H9 (cell line): ENCODE results near the gene SOHLH1. TPM values are rescaled to one million over a fixed set of nuclear protein-coding genes. Genes with fewer than 3 reads are reported as not detected.

ENCODE experiments used
- DNase-seq: peaks from one replicate; pipeline ENCODE4 v3.0.0-alpha.2; 2017
- H2AFZ ChIP-seq: one replicate; pipeline ENCODE4 v1.6.1; 2013; ENCODE audit warnings: mild to moderate bottlenecking, low read length, control low read depth, moderate library complexity
- H2AK5ac ChIP-seq: 2 replicates; pipeline ENCODE4 v1.6.1; 2013; ENCODE audit warnings: low read length, control low read depth, mixed read lengths; ENCODE audit not compliant: insufficient read length
- H2BK120ac ChIP-seq: one replicate; pipeline ENCODE4 v1.6.1; 2013; ENCODE audit warnings: low read depth, mild to moderate bottlenecking, low read length, control low read depth, inconsistent platforms; ENCODE audit not compliant: poor library complexity, severe bottlenecking
- H2BK12ac ChIP-seq: 2 replicates; pipeline ENCODE4 v1.6.1; 2013; ENCODE audit warnings: low read length, control low read depth, mixed read lengths, low read depth; ENCODE audit not compliant: insufficient read length
- H2BK15ac ChIP-seq: 2 replicates; pipeline ENCODE4 v1.6.1; 2013; ENCODE audit warnings: low read depth, low read length, control low read depth
- H2BK20ac ChIP-seq: one replicate; pipeline ENCODE4 v1.6.1; 2013; ENCODE audit warnings: low read depth, mild to moderate bottlenecking, low read length, control low read depth, inconsistent platforms; ENCODE audit not compliant: poor library complexity, severe bottlenecking
- H2BK5ac ChIP-seq: 2 replicates; pipeline ENCODE4 v1.6.1; 2013; ENCODE audit warnings: low read length, control low read depth, mixed read lengths; ENCODE audit not compliant: insufficient read length
- H3K14ac ChIP-seq: 2 replicates; pipeline ENCODE4 v1.6.1; 2013; ENCODE audit warnings: low read length, control low read depth; ENCODE audit not compliant: insufficient read depth
- H3K18ac ChIP-seq: 2 replicates; pipeline ENCODE4 v1.6.1; 2013; ENCODE audit warnings: low read depth, mild to moderate bottlenecking, mixed read lengths, low read length, control low read depth; ENCODE audit not compliant: insufficient read length
- H3K23ac ChIP-seq: 2 replicates; pipeline ENCODE4 v1.6.1; 2013; ENCODE audit warnings: low read length, control low read depth, mixed read lengths, low read depth; ENCODE audit not compliant: insufficient read length
- H3K23me2 ChIP-seq: 2 replicates; pipeline ENCODE4 v1.6.1; 2013; ENCODE audit warnings: low read depth, mild to moderate bottlenecking, mixed read lengths, low read length, control low read depth; ENCODE audit not compliant: insufficient read length, poor library complexity, severe bottlenecking
- H3K27ac ChIP-seq: 2 replicates; pipeline ENCODE4 v1.5.1; 2013; ENCODE audit warnings: low read length, control low read depth, mixed read lengths, low read depth; ENCODE audit not compliant: insufficient read length
- H3K27me3 ChIP-seq: 2 replicates; pipeline ENCODE4 v1.6.1; 2013; ENCODE audit warnings: low read length, control low read depth, inconsistent platforms; ENCODE audit not compliant: insufficient read depth
- H3K4ac ChIP-seq: 2 replicates; pipeline ENCODE4 v1.6.1; 2013; ENCODE audit warnings: low read depth, mild to moderate bottlenecking, control low read depth, inconsistent platforms, low read length, moderate library complexity
- H3K4me1 ChIP-seq: 2 replicates; pipeline ENCODE4 v1.6.1; 2013; ENCODE audit warnings: low read length, control low read depth, inconsistent platforms; ENCODE audit not compliant: insufficient read depth
- H3K4me2 ChIP-seq: 2 replicates; pipeline ENCODE4 v1.6.1; 2013; ENCODE audit warnings: low read length, control low read depth, mixed read lengths; ENCODE audit not compliant: insufficient read length, insufficient read depth
- H3K56ac ChIP-seq: 2 replicates; pipeline ENCODE4 v1.6.1; 2013; ENCODE audit warnings: low read depth, mild to moderate bottlenecking, mixed read lengths, low read length, control low read depth; ENCODE audit not compliant: insufficient read length
- H3K79me1 ChIP-seq: 2 replicates; pipeline ENCODE4 v1.6.1; 2013; ENCODE audit warnings: low read depth, mild to moderate bottlenecking, moderate library complexity, low read length, control low read depth, inconsistent platforms; ENCODE audit not compliant: insufficient read depth, poor library complexity, severe bottlenecking
- H3K79me2 ChIP-seq: 2 replicates; pipeline ENCODE4 v1.6.1; 2013; ENCODE audit warnings: low read length, control low read depth, inconsistent platforms; ENCODE audit not compliant: insufficient read depth
- H3K9ac ChIP-seq: 2 replicates; pipeline ENCODE4 v1.6.1; 2013; ENCODE audit warnings: low read length, control low read depth, mixed read lengths; ENCODE audit not compliant: insufficient read length; ENCODE audit errors: extremely low read depth
- H3K9me3 ChIP-seq: one replicate; pipeline ENCODE4 v1.6.1; 2013; ENCODE audit warnings: low read depth, low read length, inconsistent platforms; ENCODE audit not compliant: control insufficient read depth
- H3T11ph ChIP-seq: one replicate; pipeline ENCODE4 v1.6.1; 2013; ENCODE audit warnings: mild to moderate bottlenecking, low read length, control low read depth, inconsistent platforms
- H4K20me1 ChIP-seq: one replicate; pipeline ENCODE4 v1.6.1; 2013; ENCODE audit not compliant: control insufficient read depth, insufficient read length, insufficient read depth
- H4K5ac ChIP-seq: 2 replicates; pipeline ENCODE4 v1.6.1; 2013; ENCODE audit warnings: low read depth, mild to moderate bottlenecking, mixed read lengths, low read length, control low read depth; ENCODE audit not compliant: insufficient read length
- H4K8ac ChIP-seq: replicated peaks from 2 replicates; pipeline ENCODE4 v1.6.1; 2013; ENCODE audit warnings: low read length, control low read depth, mixed read lengths, low read depth; ENCODE audit not compliant: insufficient read length
- H4K91ac ChIP-seq: 2 replicates; pipeline ENCODE4 v1.6.1; 2013; ENCODE audit warnings: low read depth, mild to moderate bottlenecking, moderate library complexity, mixed read lengths, low read length, control low read depth; ENCODE audit not compliant: insufficient read length
- H3K27ac Mint-ChIP-seq, 3 experiments: 2 replicates in 2 of 3; 3 replicates in 1 of 3; pipeline ENCODE4 v1.8.0; 2020 to 2021; ENCODE audit warnings: mixed read lengths in 3 of 3, mild to moderate bottlenecking in 1 of 3, moderate library complexity in 1 of 3
- H3K27me3 Mint-ChIP-seq: 2 replicates; pipeline ENCODE4 v1.8.0; 2021; ENCODE audit warnings: low read depth, mild to moderate bottlenecking, moderate library complexity, mixed read lengths
- H3K36me3 Mint-ChIP-seq, 3 experiments: 2 replicates in 2 of 3; 3 replicates in 1 of 3; pipeline ENCODE4 v1.8.0; 2020 to 2021; ENCODE audit warnings: low read depth in 3 of 3, mixed read lengths in 3 of 3; ENCODE audit not compliant: insufficient read depth in 1 of 3
- H3K4me1 Mint-ChIP-seq, 2 experiments: 2 replicates each; pipeline ENCODE4 v1.8.0; 2020; ENCODE audit warnings: mixed read lengths in 2 of 2
- H3K4me3 Mint-ChIP-seq, 2 experiments: 2 replicates in 1 of 2; 3 replicates in 1 of 2; pipeline ENCODE4 v1.8.0; 2020 to 2021; ENCODE audit warnings: mild to moderate bottlenecking in 2 of 2, mixed read lengths in 2 of 2, moderate library complexity in 1 of 2
- H3K9me3 Mint-ChIP-seq, 2 experiments: 2 replicates in 1 of 2; 3 replicates in 1 of 2; pipeline ENCODE4 v1.8.0; 2020; ENCODE audit warnings: mild to moderate bottlenecking in 2 of 2, mixed read lengths in 2 of 2, moderate library complexity in 1 of 2
- WGBS: extraction: QIAGEN DNeasy Blood & Tissue Kit; methylation state at CpG from one replicate; pipeline ENCODE4 v1.1.7; 2013; ENCODE audit warnings: missing lambda C conversion rate, low lambda C conversion rate, mixed read lengths; ENCODE audit not compliant: insufficient read length; ENCODE audit errors: extremely low coverage; 5-methylcytosine and 5-hydroxymethylcytosine counted together
- total RNA-seq: library from RNA; stranded (reverse); gene quantifications from 2 replicates; pipeline ENCODE4 v1.2.1, GENCODE V29; 2021
- TF ChIP-seq, protein P1 (sequence below): fragments of 200-600 bp; sonication (generic); conservative IDR thresholded peaks from 3 replicates; pipeline ENCODE4 v1.8.0; 2021; ENCODE audit warnings: antibody characterized with exemption, mild to moderate bottlenecking

Gene SOHLH1
- total RNA-seq, 1 experiment from 2014 or later: not detected

DNA sequence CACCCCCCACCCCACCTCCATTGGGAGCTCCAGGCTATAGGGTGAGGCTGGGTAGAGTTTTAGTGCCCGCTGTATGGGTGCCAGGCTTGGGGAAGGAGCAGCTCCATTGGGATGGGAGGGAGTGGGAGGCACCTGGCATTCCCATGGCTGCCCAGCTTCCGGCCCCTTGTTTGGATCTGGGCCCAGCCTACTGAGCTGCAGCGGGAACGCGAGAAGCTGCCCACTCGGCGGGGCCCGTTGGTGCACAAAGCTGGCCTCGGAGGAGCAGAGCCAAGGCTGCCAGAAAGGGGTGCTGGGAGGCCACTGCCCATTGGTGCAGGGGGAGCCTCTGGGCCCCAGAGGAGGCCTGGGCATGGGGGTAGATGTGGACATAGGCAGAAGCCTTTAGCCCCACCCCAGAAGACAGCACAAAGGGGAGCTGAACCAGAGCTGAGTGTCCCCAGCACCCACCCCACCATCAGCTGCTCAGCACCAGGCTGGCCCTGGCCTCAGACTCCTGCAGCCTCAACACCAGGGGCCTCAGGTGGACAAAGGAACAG, 31.7 kb downstream of the SOHLH1 start:
- Histone ChIP-seq H3K9me3 (peaks cover 9% of the 10 kb centered on the region), H3K56ac (no peak overlapping the region), H3K4ac (no peak overlapping the region), H2BK15ac (no peak overlapping the region), H3K79me2 (no peaks in the 10 kb centered on the region), H3K27ac (no peak overlapping the region), H3K4me2 (no peak overlapping the region), H3K23me2 (no peaks in the 10 kb centered on the region), H3K4me1 (no peaks in the 10 kb centered on the region), H2BK20ac (no peak overlapping the region), H3K9ac (no peak overlapping the region), H2BK12ac (no peak overlapping the region), H2BK5ac (no peak overlapping the region), H4K8ac (no peak overlapping the region), H2AFZ (no peak overlapping the region), H2AK5ac (no peak overlapping the region), H3T11ph (no peak overlapping the region), H3K18ac (no peak overlapping the region), H3K14ac (no peak overlapping the region), H3K23ac (no peak overlapping the region), H4K20me1 (peaks cover 2% of the 10 kb centered on the region), H2BK120ac (no peak overlapping the region), H3K79me1 (no peaks in the 10 kb centered on the region), H4K91ac (no peak overlapping the region), H3K27me3 (no peaks in the 10 kb centered on the region), H4K5ac (no peak overlapping the region)
- peaks cover under 1 to 10% of the 10 kb centered on the region in 2 experiments; a peak in 3 of 4 replicates for H3K4me1 Mint-ChIP-seq
- H3K27me3 Mint-ChIP-seq: peaks cover 2% of the 10 kb centered on the region; the same call in 1 of the 2 replicates
- no peak overlapping the region for H3K27ac Mint-ChIP-seq
- no peak overlapping the region for H3K4me3 Mint-ChIP-seq
- no CpG with 5 or more reads among the region's 9 CpGs for WGBS
- no peak for DNase-seq
- peaks cover 11 to 14% of the 10 kb centered on the region in 2 experiments for H3K9me3 Mint-ChIP-seq
- TF ChIP-seq, protein P1, sequence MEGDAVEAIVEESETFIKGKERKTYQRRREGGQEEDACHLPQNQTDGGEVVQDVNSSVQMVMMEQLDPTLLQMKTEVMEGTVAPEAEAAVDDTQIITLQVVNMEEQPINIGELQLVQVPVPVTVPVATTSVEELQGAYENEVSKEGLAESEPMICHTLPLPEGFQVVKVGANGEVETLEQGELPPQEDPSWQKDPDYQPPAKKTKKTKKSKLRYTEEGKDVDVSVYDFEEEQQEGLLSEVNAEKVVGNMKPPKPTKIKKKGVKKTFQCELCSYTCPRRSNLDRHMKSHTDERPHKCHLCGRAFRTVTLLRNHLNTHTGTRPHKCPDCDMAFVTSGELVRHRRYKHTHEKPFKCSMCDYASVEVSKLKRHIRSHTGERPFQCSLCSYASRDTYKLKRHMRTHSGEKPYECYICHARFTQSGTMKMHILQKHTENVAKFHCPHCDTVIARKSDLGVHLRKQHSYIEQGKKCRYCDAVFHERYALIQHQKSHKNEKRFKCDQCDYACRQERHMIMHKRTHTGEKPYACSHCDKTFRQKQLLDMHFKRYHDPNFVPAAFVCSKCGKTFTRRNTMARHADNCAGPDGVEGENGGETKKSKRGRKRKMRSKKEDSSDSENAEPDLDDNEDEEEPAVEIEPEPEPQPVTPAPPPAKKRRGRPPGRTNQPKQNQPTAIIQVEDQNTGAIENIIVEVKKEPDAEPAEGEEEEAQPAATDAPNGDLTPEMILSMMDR: no peak
- peaks cover 6 to 11% (median 7%) of the 10 kb centered on the region in 3 experiments; a peak in 6 of 7 replicates for H3K36me3 Mint-ChIP-seq
